GM18511 (cell line): ENCODE data around the gene RIMS1.
"Not testable (repeated sequence)": the region's sequence is repeated elsewhere in the genome, so short reads cannot be mapped to it uniquely, and the experiment has no call there.

Source experiments
- ATAC-seq: cut with Tn5 transposase; IDR thresholded peaks from one replicate; pipeline ENCODE4 v1.9.1; 2021; ENCODE audit warnings: mild to moderate bottlenecking, moderate library complexity; ENCODE audit not compliant: unreplicated experiment

RIMS1 gene

DNA sequence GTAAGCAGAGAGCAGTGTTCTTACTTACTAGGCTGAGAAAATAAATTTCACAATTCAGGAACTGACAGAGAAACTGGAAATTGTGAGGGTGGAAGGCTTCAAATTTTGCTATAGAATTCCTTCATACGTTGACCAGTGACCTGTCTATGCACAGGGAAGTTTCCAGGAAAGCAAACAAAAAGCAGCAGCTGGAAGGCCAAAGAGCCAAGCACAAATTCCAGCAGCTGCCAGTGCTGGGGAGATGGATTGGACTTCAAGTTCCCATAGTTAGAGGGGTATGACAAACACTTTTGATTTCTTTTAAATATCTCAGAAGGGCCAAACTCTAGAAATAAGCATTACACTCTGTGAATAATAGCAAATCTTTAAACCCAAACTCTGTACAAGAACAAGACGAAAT lies 436.4 kb downstream of the RIMS1 start:
- ATAC-seq = no peak

DNA sequence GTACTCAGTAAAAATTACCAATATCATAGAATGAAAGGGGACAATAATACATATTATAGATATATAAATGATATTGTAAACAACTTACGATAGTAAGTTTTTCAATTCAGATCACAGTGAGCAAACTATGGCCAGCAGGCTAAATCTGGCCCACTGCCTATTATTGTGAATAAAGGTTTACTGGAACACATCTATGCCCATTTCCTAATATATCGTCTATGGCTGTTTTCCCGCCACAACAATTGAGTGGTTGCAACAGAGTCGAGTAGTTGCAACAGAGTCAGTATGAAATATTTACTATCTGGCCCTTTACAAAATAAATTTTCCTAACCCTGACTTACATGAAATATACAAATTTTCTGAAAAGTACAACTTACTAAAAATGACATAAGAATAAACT lies 438.2 kb downstream of the RIMS1 start:
- ATAC-seq = no peak

DNA sequence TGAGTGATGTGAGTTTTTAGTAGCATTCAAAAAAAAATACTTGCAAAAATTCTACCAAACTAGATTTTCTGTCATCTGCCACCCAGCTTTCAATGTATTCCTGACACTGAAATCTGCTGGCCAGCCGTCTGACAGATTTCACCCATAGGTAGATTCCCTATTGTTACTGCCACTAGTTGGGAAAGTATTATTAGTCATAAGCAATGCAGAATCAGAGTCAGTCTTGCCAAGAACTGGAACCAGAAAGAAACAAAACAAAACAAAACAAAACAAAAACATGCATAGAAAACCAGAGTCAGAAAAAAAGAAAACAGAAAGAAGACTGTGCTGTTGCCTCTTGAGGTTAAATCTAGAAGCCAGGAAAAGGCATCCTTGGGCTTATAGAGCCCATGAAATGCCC lies 442.4 kb downstream of the RIMS1 start:
- ATAC-seq = no peak

DNA sequence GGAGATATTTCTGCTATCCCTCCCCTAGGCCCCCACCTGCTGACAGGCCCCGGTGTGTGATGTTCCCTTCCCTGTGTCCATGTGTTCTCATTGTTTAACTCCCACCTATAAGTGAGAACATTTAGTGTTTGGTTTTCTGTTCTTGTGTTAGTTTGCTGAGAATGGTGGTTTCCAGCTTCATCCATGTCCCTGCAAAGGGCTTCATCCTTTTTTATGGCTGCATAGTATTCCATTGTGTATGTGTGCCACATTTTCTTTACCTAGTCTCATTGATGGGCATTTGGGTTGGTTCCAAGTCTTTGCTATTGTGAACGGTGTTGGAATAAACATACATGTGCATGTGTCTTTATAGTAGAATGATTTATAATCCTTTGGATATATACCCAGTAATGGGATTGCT lies 448.9 kb downstream of the RIMS1 start:
- not testable (repeated sequence) for ATAC-seq

DNA sequence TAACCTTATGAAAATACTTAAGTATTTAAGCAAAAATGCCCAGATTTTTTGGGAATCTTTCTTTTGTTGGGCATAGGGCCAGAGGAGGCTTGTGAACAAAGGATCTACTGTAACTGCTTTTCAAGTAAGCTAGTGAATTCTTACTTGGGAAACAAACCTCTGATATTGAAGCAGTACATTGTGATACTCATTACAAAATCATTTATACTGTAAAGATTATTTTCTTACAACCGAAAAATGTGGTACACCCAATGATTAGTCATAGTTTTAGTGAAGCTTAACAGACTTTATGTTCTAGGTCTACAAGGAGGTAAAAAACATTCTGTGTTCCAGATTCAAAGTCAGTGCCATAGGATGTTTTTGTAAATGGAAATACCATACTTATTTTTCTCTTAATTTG lies 462.6 kb downstream of the RIMS1 start:
- ATAC-seq = no peak

DNA sequence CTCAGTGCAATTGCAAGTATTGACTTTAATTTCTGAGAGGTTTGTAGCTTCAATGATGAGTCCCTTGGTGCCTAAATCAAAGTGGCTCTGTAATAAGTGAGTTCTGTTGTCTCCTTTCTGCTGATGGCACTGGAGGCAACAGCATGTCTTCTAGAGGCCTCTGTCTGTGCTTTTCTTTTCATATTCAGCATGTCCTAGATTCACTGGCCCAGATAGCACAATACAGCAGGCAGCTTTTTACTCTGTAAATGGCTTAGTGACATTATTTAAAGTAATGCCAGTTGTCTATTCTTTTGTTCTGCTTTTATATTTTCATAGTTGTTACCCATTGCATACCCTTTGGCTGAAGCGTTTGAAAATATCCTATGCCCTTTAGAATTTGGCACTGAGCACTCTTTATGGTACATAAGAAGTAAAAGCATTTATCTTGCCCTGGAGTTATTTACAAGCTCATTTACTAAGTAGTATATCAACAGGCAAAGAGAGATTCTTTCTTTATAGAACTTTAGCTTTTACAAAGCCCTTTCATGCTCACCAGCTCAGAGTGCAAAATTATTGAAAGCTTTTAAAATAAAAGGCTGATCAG lies 464.0 kb downstream of the RIMS1 start:
- ATAC-seq = no peak

DNA sequence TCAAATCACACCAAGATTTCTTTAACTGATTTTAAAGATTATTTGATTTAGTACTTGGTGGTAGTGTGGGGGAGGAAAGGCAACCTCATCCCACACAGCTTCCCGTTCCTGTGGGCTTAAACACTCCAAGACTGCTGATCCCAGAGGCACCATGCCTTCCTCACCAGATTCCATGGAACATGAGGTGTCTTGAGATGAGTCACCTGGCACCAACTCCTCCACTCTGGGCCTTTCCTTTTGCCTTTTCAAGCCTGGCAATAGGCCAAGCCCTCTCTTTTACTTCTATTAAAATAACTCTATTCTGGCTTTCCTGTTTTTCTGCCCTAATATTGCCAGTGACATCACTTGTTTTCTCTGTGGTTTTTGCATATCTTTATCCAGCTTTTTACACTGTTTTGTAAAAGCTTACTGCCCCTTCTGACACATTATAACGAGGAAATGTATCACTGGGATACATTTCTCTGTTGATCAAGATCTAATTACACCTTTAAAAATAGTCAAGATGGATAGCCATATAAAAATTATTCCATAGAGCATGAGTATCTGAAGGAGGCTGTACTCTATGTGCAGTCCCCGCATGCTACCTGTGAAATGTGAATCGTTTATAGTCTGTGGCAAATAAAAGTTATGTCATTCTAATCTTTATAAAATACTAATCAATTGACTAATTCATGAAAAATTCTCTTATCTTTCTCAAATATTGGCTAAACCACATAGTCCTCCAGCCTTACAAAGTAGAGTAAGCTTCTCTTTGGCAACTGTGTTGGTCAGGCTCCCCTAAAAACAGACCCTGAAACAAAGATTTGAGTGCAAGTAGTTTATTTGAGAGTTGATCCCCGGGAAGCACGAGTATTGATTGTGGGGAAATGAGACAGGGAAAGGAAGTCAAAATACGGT lies 477.7 kb downstream of the RIMS1 start:
- no peak for ATAC-seq

DNA sequence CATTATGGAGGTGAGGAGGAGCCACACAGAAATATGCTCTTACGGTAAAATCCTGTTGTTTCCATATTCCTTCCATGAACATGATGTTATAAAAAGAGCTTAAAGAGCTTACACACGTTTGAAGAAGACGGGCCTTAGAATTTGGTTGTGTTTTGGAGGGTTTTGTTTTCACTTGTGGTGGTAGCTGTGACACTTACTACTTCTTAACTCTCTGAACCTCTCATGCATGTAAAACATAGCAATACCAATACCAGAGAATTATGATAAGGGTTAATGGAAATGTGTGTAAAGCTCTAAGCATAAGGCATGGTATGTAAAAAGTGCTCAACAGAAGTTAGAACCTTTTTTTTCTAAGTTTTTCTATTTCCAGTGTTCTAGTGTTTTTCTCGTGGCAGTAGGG lies 479.4 kb downstream of the RIMS1 start:
- no peak for ATAC-seq

DNA sequence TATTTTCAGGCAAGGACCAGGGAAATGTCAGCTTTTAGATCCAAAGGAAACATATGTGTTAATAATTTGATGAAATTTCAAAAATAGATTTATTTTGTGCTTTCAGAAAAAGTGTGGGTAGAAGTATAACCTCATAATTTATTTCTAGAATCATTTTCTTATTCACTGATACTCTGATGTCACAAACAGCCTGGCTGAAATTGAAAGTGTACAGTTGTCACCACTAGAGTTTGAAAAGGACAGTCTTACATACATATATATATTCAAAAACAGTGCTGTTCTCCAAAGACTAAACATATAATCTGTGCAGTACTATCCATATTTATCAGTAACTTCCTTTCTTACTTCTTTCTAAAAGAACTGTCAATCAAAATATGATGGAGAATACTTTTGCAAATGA lies 481.1 kb downstream of the RIMS1 start:
- ATAC-seq = no peak

DNA sequence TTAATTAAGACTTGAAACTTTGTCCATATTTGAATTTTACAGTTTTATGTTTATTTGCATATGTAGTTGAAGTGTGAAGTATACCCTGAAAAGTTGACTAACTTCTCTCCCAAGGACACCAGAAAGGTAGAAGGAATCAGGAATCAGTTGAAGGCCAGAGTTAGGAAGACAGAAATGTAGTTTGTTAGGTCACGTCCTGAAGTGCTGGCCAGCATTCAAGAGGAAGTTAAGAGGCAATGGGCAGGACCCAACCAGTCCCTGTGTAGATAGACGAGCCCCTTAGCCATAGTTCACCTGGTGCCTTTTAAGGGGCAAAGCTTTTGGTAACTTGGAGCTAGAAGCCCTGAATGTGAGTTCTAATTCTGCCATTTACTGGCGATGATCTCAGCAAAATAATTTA lies 485.1 kb downstream of the RIMS1 start:
- no peak for ATAC-seq

DNA sequence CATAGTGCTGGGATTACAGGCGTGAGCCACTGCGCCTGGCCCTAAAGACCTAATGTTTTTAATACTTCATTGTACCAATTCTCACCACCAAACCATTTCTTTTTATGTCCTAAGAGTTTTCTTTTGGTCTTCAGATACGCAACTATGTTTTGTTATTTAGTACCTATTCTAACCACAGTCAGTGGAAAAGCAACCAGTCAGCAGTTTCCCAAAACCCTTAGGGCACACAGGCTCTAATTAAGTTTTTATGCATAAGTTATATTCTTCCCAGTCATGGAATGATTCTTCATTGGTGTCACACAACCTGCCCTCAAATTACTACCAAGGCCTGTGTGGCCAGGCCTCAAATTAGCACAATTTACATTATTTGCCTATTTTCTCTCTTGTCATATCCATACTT lies 487.8 kb downstream of the RIMS1 start:
- no peak for ATAC-seq

DNA sequence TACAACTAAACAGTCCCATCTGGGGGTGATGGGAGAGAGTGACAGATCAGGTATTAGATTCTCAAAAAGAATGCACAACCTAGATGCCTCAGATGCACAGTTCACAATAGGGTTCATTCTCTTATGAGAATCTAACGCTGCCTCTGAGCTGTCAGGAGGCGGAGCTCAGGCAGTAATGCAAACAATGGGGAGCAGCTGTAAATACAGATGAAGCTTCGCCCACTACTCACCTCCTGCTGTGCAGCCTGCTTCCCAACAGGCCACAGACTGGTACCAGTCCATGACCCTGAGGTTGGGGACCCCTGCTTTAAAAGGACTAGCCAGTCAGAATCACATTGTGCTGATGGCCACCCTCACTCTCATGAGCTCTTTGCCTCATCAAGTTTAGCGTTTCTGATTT lies 488.5 kb downstream of the RIMS1 start:
- no peak for ATAC-seq

DNA sequence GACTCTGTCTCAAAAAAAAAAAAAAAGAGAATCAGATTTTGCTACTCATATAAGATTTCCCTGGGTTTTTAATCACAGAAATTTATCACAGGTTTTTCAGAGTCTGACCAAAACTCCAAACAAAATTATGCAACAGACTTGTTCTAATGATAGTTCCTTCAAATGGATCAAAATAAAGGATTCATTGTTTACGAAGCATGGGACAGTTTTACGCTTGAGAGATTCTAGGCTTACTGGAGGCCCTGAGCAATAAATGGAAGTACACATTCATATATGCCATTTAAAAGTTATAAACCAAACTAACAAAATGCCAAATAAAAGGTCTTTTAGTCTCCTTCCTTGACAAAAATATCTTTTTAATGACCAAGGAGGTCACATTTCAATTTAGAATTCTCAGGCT lies 490.4 kb downstream of the RIMS1 start:
- ATAC-seq = no peak

DNA sequence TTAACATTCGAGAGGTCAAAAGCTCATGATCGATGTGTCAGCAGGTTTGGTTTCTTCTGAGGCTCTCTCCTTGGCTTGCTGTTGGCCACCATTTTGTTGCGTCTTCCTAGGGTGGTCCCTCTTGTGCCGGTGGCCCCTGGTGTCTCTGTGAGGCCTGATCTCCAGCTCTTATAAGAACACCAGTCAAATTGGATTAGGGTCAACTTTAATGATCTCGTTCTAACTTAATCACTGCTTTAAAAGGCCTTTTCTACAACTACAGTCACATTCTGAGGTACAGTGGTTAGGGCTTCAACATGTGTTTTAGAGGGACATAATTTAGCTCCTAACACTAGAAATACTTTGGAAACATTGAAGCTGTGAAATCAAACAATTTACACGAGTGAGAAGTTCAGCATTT lies 494.7 kb downstream of the RIMS1 start:
- no peak for ATAC-seq

DNA sequence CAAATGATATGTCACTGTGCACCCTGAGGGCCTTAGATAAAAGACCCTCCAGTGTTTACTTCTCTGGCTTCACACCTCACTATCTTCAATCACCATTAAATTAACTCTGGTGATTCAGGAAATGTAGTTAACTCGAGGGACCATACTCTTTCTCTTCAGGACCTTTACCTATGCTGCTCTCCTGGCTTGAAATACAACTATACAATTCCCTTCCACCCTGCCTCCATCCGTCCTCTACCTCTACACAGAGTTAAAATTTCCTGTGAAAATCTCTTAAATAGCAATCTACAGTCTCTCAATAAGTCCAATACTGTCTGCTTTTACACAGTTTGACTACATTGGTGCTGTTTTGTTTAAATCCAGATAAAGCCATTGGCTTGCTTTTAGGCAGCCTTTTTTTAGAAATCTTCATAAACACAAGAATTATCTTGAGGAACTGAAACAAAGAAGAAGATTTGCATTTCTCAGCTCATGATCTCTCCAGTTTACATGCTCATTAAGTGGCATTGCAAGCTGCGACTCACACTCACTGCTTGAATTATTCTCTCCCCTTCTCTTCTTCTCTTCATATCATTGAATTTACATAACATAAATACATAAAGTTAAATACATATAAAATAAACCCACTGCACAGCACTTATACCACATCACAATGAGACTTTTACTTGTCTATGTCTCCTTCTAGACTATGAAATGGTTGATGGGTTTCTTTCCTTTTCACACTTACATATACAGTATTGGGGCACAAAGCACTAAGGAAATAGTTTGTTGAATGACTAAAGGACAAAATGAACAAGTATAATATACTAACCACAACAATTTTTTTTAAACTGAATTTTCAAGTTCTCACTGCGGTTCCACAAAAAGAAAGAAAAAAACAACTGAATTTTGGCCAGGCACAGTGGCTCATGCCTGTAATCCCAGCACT lies 496.5 kb downstream of the RIMS1 start:
- ATAC-seq = peak; percentile 97

DNA sequence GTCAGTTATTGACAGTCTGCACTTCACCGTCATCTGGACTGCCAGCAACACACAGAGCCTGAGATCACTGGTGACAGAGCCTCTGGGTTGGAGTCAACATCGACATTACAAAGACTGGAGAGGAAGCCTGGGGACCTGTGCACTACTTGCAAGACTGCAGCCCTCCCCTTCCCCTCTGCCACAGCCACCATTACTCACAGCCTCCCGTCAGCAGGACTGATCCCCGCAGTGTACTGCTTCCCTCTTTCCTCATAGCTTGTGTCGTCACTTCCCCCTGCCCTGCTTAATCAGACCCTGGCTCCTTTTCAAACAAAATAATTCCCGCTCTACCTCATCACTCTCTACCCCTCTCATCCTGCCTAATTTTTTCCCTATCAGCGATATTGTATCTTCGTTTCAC lies 500.0 kb downstream of the RIMS1 start:
- no peak for ATAC-seq

DNA sequence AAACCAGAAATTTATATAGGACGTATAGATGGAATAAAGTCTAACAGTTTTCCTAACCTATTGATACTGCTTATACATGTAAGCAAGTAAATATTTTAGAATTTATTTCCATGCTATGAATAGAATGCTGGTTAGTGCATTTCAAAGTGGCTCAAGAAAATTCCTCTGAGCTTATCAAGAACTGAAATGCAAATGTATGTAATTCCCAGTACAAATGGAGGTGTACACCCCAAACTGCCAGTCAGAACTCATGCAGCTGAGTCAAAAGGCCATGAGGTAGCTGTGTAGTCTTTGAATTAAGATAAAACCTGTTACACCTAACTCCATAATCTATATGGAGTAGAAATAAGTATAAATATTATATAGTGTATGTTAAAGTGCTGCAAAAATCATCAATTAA lies 503.3 kb downstream of the RIMS1 start:
- no peak for ATAC-seq

DNA sequence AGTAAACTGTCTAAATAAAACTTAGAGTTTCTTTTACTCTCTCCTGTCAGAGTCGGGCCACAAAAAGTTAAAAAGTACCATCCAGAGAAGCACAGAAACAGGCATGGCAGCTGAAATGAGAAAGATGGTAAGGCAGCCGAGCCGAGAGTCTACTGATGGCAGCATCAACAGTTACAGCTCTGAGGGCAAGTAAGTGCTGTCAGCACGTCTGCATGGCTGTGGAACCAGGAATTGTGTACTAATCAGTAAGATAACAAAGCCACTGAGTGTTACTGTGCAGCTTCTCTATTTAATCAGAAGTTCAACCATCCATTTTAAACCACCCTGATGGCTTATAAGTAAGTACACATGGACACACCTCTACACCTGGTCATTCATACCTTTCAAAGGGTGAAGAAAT lies 504.2 kb downstream of the RIMS1 start:
- no peak for ATAC-seq

DNA sequence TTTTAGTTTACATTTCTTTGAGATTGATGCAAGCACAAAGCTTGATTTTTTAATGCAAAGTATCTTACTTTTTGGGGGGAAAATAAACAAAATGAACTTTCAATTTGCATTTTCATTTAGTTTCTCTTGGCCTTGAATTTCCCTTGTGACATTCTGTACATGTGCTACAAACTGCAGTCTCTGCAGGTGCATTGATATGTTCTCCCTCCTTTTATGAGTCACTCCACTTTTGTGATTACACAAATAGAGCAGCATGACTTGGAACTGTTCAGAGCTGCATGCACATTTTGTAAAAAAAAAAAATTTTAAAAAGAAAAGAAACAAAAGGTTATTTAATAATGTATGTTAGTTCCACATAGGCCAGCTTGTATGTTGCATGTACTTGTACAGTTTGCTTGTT lies 515.5 kb downstream of the RIMS1 start:
- no peak for ATAC-seq

DNA sequence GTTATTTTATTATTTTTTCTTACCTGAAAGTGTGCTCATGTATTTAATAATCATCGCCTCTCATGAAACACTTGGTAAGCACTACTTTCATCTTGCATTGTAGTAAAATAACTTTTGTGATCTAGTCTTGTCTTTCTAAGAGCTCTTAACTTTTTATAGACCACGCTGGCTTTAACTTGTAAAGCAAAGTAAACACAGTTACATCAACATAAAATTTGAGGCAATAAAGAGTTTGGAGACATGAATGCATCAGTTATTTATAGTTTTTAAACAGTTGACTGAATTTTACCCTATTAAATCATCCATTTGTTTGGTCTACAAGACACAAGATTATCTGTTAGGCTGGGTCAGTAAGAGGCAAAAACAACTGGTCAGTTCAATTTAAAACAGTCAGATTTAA lies 517.1 kb downstream of the RIMS1 start:
- no peak for ATAC-seq

DNA sequence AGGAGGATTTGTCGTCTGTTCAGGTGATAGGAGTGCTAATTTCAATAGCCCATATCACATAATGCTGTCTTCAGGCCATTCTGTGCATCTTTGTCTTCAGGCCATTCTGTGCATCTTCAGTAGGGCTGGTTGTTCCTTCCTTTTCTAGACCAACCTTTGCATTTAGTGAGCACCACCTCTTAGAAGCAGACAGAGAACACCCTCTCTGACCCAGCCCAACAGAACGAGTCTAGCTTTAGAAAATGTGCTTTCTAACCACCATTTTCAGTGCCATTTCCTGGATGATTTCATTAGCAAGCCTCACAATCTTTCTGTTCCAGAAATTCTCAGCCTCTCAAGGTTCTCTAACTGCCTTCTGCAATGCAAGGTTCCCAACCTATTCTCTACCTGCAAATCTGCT lies 520.2 kb downstream of the RIMS1 start:
- ATAC-seq = no peak

DNA sequence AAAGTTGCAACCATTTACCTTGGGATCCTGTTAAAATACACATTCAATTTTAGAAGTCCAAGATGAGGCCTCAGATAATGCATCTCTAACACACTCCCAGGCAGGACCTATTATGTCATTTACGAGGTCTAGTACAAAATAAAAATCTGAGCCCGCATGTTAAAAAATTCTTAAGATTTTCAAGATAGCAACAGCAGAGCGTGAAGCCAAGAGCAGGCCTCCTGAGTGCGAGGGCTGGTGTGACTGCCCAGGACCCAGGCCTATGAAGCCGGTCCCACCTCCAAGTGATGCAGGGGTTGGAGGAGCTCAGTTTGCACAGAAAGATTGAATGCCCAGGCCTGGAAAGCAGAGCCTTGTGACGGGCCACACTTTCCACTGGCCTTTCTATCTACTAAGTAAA lies 524.4 kb downstream of the RIMS1 start:
- no peak for ATAC-seq
